ENCODE data around the gene SLC4A11.

DNA sequence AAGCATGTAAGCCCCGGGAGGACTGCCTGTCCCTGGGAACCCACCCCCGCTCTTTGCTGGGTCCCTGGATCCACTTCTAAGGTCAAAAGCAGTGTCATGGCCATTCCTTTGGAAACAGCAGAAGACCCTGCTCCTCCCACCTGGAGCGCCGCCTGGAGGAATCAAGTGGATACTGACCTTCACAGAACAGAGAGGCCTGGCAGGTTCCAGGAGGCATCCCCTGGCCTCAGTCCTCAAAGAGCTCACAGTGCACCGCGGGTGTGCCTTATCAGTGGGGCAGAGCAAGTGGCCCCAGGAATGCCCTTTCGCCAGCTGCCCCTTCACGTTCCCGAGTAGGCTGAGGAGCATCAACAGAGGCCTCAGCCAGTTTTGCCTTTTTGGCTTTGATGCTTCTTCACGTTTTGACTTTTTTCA is 11.1 kb upstream of the SLC4A11 start:
- TF ChIP-seq, protein P1, sequence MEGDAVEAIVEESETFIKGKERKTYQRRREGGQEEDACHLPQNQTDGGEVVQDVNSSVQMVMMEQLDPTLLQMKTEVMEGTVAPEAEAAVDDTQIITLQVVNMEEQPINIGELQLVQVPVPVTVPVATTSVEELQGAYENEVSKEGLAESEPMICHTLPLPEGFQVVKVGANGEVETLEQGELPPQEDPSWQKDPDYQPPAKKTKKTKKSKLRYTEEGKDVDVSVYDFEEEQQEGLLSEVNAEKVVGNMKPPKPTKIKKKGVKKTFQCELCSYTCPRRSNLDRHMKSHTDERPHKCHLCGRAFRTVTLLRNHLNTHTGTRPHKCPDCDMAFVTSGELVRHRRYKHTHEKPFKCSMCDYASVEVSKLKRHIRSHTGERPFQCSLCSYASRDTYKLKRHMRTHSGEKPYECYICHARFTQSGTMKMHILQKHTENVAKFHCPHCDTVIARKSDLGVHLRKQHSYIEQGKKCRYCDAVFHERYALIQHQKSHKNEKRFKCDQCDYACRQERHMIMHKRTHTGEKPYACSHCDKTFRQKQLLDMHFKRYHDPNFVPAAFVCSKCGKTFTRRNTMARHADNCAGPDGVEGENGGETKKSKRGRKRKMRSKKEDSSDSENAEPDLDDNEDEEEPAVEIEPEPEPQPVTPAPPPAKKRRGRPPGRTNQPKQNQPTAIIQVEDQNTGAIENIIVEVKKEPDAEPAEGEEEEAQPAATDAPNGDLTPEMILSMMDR (IDR thresholded peaks at IDR 0.05; ENCODE audit: low read depth, low read length) = no peak
- TF ChIP-seq POLR2A (IDR thresholded peaks at IDR 0.05; ENCODE audit: extremely low read depth, insufficient read length) (no peak), MYC (IDR thresholded peaks at IDR 0.05; ENCODE audit: low read depth, low read length) (no peak)
- TF ChIP-seq, protein P2, sequence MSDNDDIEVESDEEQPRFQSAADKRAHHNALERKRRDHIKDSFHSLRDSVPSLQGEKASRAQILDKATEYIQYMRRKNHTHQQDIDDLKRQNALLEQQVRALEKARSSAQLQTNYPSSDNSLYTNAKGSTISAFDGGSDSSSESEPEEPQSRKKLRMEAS (IDR thresholded peaks at IDR 0.05; ENCODE audit: low read depth, low read length) = no peak
